Activated naive CD8-positive, alpha-beta T cell treated with anti-CD3 and anti-CD28 coated beads for 36 hours (primary cell): ENCODE measurements around the gene KMT5C. TPM values are rescaled to one million over a fixed set of nuclear protein-coding genes. Genes with fewer than 3 reads are reported as not detected.
"Not testable (repeated sequence)": the region's sequence is repeated elsewhere in the genome, so short reads cannot be mapped to it uniquely, and the experiment has no call there.

Source experiments
- DNase-seq: peaks from one replicate; pipeline ENCODE4 v3.0.0; 2021
- H3K27ac Mint-ChIP-seq: one replicate; pipeline ENCODE4 v1.8.0; 2022; ENCODE audit warnings: mild to moderate bottlenecking, moderate library complexity, mixed read lengths
- H3K27me3 Mint-ChIP-seq: one replicate; pipeline ENCODE4 v1.8.0; 2022; ENCODE audit warnings: mild to moderate bottlenecking, mixed read lengths
- H3K36me3 Mint-ChIP-seq: one replicate; pipeline ENCODE4 v1.8.0; 2021; ENCODE audit warnings: mild to moderate bottlenecking, mixed read lengths
- H3K4me1 Mint-ChIP-seq: one replicate; pipeline ENCODE4 v1.8.0; 2021; ENCODE audit warnings: mixed read lengths
- H3K4me3 Mint-ChIP-seq: one replicate; pipeline ENCODE4 v1.8.0; 2022; ENCODE audit warnings: mild to moderate bottlenecking, moderate library complexity, mixed read lengths
- H3K9me3 Mint-ChIP-seq: one replicate; pipeline ENCODE4 v1.8.0; 2022; ENCODE audit warnings: mixed read lengths
- total RNA-seq, 2 experiments: library from RNA; stranded (reverse); gene quantifications; one replicate each; pipeline ENCODE4 v1.2.3, GENCODE V29; 2021

The KMT5C gene
- total RNA-seq, 2 experiments from 2014 or later = 14.9 to 15.4 TPM

DNA sequence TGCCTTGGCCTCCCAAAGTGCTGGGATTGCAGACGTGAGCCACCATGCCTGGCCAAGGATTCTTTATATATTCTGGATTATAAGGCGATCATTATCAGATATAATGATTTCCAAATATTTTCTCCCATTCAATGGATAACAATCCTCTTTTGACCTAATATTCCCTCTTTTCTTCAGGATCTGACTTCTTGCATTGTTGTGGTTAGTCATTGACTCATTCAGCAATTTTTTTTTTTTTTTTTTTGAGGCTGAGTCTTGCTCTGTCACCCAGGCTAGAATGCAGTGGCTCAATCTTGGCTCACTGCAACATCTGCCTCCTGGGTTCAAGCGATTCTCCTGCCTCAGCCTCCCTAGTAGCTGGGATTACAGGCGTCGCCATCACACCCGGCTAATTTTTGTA lies 9.9 kb upstream of the KMT5C start:
- H3K36me3 Mint-ChIP-seq, H3K4me3 Mint-ChIP-seq, H3K9me3 Mint-ChIP-seq, H3K4me1 Mint-ChIP-seq, DNase-seq, H3K27ac Mint-ChIP-seq: not testable (repeated sequence)
- peaks cover 23% of the 10 kb centered on the region for H3K27me3 Mint-ChIP-seq

DNA sequence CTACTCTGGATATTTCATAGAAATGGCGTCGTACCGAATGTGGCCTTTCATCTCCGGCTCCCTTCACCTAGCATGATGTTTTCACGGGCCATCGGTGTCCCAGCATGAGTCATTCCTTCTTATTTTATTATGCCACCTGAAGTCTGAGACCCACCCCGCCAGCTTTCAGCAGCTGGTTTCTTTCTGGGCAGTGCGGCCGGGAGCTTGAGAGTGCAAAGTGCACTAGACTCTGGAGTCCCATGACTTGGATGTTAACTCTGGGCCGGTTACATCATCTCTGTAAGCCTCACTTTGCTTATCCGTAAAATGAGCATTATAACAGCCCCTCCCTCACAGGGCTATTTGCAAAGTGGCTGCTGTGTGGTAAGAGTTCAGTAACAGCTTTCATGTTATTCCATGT lies 5.8 kb upstream of the KMT5C start:
- no peak overlapping the region for H3K4me3 Mint-ChIP-seq
- H3K27me3 Mint-ChIP-seq = peaks cover 20% of the 10 kb centered on the region
- H3K36me3 Mint-ChIP-seq = no peaks in the 10 kb centered on the region
- H3K27ac Mint-ChIP-seq = no peak overlapping the region
- H3K4me1 Mint-ChIP-seq = peaks cover 5% of the 10 kb centered on the region
- DNase-seq = no peak
- no peaks in the 10 kb centered on the region for H3K9me3 Mint-ChIP-seq

DNA sequence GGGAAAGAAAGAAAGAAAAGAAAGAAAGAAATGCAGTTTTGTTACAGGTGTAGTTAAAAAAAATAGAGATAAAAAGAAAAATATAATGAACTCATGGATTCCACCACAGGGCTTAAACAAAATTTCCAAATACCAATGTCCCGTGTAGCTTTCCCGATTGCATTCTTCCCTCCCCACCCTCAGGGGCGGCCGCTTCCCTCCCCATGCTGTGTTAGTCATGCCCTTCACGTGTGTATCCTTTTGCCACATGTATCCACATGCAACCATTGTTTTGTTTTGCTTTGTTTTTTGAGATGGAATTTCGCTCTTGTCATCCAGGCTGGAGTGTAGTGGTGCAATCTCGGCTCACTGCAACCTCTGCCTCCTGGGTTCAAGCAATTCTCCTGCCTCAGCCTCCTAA lies 3.6 kb upstream of the KMT5C start:
- H3K27me3 Mint-ChIP-seq = peaks cover 16% of the 10 kb centered on the region
- no peaks in the 10 kb centered on the region for H3K9me3 Mint-ChIP-seq
- peaks cover 7% of the 10 kb centered on the region for H3K4me1 Mint-ChIP-seq
- no peak overlapping the region for H3K27ac Mint-ChIP-seq
- H3K4me3 Mint-ChIP-seq = no peak overlapping the region
- H3K36me3 Mint-ChIP-seq = no peaks in the 10 kb centered on the region
- DNase-seq = no peak

DNA sequence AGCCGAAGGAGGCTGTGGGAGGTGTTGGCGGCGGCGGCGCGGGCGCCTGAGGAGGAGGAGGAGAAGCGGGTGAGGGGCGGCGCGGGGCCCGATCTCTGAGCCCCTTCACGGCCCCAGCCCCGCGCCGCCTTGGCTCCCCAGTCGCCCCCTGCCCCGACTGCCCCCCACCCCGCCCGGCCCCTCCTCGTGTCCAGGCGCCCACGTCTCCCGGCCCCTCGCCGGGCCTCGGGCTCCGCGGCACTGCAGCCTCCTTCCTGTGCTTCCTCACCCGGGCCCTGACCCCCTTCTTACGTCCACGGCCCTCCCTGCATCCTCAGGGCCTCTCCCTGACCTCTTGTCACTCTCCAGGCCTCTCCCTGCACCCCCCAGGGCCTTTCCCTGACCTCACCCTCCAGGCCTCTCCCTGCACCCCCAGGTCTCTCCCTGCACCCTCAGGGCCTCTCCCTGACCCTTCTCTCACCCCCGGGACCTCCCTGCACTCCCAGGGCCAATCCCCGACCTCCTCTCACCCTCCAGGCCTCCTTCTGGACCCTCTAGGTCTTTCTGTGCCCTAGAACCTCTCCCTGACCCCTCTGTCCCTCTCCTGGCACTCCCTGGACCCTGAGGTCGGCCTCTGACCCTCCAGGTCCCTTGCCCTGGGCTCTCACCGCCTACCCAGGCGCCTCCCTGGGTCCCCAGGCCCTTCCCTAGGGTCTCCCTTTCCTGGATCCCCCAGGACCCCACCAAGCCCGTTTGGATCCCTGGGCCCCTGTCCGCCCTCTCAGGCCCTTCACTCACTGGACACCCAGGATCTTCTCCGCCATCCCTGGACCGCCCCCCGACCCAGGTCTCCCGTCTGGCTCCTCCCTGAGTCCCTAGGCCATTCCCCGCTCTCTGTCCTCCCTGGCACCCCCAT lies 460 bp downstream of the KMT5C start:
- H3K27me3 Mint-ChIP-seq = peaks cover 3% of the 10 kb centered on the region
- peak overlapping the region; percentile 90 for H3K27ac Mint-ChIP-seq
- no peak for DNase-seq
- H3K36me3 Mint-ChIP-seq = peaks cover 6% of the 10 kb centered on the region
- peaks cover 12% of the 10 kb centered on the region for H3K4me1 Mint-ChIP-seq
- peak overlapping the region; percentile 89 for H3K4me3 Mint-ChIP-seq
- no peaks in the 10 kb centered on the region for H3K9me3 Mint-ChIP-seq

DNA sequence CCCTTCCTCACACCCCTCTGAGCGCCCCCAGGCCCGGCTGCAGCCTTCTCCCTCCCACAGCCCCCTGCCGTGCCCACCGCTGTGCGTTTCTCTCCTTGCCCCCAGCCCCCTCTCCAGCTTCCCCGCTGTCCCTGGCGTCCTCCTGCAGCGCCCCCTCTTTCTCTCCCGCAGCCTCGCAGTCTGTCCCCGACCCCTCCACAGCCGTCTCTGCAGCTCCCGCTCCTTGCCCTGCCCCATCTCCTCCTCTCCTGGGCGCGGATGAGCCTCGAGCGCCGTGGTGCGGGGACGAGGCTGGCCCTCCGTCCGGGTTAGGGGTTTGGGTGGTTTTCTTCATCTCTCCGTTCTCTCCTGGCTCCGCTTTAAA lies 1.1 kb downstream of the KMT5C start:
- Mint-ChIP-seq H3K36me3 (peaks cover 6% of the 10 kb centered on the region), H3K9me3 (no peaks in the 10 kb centered on the region), H3K4me1 (peaks cover 12% of the 10 kb centered on the region), H3K27ac (peak overlapping the region; percentile 88), H3K27me3 (peaks cover 3% of the 10 kb centered on the region), H3K4me3 (peak overlapping the region; percentile 89)
- DNase-seq = peak; percentile 40

DNA sequence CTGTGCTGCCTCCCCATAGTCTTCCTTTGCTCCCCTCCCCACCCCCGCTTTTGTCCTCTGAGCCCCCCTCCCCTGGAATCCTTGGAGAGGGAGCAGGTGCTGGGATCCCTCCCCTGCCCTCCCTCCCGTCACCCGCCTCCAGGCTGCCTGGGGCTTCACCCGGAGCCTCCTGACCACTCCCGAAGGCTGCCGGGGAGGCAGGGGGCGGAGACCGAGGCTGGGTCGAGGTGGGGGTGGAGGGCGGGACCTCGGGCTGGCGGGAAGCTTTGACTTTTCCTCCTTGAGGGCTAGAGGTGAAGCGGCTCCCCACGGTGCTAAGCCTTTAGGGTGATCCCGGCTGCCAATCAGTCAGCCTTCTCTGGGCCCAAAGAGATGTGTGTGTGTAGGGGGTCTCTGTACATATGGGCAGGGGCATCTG lies 1.5 kb downstream of the KMT5C start:
- Mint-ChIP-seq H3K9me3 (no peaks in the 10 kb centered on the region), H3K4me3 (peak overlapping the region; percentile 89), H3K27ac (peak overlapping the region; percentile 88), H3K4me1 (peaks cover 12% of the 10 kb centered on the region), H3K27me3 (peaks cover 3% of the 10 kb centered on the region), H3K36me3 (peaks cover 6% of the 10 kb centered on the region)
- peak; percentile 76 for DNase-seq

DNA sequence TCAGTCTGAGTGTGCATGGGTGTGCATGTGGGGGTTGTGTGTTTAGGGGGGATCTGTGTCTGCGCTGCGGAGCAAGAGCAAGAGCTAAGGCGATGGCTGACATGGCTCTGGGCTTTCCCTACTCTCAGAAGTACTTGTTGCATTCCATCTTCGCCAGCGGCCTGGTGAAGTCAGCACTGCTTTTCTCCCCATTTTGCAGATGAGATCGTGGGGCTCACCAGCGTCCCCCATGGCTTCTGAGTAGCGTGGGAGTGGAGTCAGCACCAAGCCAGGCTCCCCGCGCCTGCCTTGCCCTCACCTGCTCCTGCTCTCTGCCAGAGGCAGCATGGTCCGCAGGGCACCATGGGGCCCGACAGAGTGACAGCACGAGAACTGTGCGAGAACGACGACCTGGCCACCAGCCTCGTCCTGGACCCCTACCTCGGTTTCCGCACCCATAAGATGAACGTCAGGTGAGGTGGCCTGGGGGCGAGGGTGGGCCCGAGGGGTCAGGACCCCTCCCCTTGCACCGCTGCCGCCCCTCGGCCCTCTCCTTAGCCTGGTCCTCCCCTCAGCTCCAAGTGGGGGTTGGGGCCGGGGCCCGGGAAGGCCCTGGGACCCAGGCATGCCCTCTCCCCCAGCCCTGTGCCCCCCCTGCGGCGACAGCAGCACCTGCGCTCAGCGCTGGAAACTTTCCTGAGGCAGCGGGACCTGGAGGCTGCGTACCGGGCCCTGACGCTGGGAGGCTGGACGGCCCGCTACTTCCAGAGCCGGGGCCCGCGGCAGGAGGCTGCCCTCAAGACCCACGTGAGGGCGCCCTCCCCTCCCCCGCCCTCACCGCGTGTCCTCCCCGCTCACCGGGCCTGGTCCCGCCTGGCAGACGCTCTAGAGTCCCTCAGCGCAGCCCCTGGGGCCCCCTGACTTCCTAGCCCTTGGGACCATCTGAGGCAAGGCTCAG lies 2.2 kb downstream of the KMT5C start:
- no peaks in the 10 kb centered on the region for H3K9me3 Mint-ChIP-seq
- H3K27me3 Mint-ChIP-seq = peaks cover 3% of the 10 kb centered on the region
- no peak for DNase-seq
- H3K4me3 Mint-ChIP-seq = peak overlapping the region; percentile 75
- H3K27ac Mint-ChIP-seq = no peak overlapping the region
- peaks cover 12% of the 10 kb centered on the region for H3K4me1 Mint-ChIP-seq
- H3K36me3 Mint-ChIP-seq = peaks cover 6% of the 10 kb centered on the region

DNA sequence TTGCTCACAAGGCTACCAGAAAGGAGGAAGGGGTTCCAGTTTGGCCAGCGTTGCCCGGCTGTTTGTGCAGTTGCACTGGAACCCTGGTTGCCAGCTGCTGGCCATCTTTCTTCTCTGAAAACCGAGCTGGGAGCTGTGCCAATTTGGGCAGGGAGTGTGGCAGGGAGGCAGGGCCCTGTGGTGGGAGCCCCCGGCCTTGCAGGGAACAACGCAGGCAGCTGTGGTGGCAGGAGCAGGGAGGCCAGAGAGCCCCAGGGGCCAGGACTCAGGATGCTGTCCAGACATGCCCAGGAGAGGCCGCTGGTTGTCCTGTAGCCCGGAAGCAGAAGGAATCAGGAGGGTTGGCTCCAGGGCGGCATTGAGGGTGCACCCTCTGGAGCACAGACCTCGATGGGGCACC lies 4.8 kb downstream of the KMT5C start:
- H3K4me3 Mint-ChIP-seq = no peak overlapping the region
- H3K27ac Mint-ChIP-seq = no peak overlapping the region
- H3K27me3 Mint-ChIP-seq = peaks cover 3% of the 10 kb centered on the region
- no peaks in the 10 kb centered on the region for H3K9me3 Mint-ChIP-seq
- H3K4me1 Mint-ChIP-seq = peaks cover 5% of the 10 kb centered on the region
- H3K36me3 Mint-ChIP-seq = peaks cover 6% of the 10 kb centered on the region
- no peak for DNase-seq

DNA sequence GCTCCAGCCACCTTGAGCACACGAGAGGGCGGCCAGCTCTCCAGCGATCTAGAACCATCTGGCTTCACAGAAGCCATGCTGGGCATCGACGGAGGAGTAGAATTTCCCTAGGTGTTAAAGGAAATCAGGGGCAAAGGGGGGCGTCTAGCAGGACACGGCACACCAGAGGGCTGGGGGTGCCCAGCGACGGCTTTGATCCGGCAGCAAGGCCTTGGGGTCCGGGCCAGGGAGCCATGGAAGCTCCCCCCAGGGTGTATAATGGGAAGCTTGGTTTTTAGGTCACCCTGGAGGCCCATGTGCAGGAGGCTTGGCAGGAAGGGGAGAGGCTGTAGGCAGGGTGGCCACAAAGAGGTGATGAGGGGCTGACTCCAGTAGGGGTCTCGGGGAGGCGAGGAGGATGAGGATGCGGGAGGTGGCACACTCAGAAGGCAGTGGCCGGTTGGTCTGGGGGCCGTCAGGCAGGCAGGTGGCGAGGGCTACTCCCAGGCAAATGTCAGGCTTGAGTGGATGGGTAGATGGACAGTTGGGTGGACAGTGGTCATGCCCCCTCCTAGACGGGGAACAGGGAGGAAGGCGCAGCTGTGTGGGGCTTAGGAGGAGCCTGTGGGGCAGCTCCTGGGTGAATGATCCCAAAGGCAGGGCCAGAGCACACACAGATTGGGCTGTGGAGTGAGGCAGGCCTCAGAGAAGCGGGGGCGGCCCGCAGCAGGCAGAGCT lies 5.6 kb downstream of the KMT5C start:
- no peak for DNase-seq
- H3K4me1 Mint-ChIP-seq = peaks cover 5% of the 10 kb centered on the region
- peaks cover 6% of the 10 kb centered on the region for H3K36me3 Mint-ChIP-seq
- H3K27ac Mint-ChIP-seq = no peak overlapping the region
- peaks cover 3% of the 10 kb centered on the region for H3K27me3 Mint-ChIP-seq
- H3K9me3 Mint-ChIP-seq = no peaks in the 10 kb centered on the region
- H3K4me3 Mint-ChIP-seq = no peak overlapping the region

DNA sequence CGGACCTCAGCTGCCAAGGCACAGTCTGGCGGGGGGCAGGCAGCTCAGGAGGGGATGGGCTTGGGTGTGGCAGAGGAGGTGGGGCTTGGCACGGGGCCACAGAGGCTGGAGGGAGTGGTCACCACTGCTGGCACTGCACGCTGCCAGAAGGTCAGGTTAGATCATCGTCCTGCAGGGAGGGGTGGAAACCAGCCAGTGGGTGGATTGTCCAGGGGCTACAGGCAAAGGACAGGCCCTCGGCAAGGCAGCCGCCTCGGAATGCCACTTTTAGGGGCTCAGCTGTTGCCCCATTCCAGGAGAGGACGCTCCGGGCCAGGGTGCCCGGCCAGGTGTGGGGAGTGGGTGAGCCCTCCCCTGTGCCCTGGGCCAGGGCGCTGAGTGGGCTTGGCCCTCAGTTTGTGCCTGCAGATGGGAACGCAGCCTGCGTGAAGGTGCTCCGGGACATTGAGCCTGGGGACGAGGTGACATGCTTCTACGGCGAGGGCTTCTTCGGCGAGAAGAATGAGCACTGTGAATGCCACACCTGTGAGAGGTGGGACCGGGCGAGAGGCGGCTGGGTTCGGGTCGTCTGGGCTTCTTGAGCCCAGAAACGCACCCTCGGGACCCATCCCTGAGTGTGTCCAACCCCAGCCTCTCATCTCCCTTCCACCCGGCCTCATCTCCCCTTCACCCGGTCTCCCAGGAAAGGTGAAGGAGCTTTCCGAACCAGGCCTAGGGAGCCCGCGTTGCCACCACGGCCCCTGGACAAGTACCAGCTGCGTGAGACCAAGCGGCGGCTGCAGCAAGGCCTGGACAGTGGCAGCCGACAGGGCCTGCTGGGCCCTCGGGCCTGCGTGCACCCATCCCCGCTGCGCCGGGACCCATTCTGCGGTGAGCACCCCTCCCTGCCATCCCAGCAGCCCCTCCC lies 6.4 kb downstream of the KMT5C start:
- H3K27ac Mint-ChIP-seq = no peak overlapping the region
- DNase-seq = no peak
- no peak overlapping the region for H3K4me3 Mint-ChIP-seq
- peaks cover 6% of the 10 kb centered on the region for H3K36me3 Mint-ChIP-seq
- peaks cover 5% of the 10 kb centered on the region for H3K27me3 Mint-ChIP-seq
- peaks cover 5% of the 10 kb centered on the region for H3K4me1 Mint-ChIP-seq
- H3K9me3 Mint-ChIP-seq = no peaks in the 10 kb centered on the region

DNA sequence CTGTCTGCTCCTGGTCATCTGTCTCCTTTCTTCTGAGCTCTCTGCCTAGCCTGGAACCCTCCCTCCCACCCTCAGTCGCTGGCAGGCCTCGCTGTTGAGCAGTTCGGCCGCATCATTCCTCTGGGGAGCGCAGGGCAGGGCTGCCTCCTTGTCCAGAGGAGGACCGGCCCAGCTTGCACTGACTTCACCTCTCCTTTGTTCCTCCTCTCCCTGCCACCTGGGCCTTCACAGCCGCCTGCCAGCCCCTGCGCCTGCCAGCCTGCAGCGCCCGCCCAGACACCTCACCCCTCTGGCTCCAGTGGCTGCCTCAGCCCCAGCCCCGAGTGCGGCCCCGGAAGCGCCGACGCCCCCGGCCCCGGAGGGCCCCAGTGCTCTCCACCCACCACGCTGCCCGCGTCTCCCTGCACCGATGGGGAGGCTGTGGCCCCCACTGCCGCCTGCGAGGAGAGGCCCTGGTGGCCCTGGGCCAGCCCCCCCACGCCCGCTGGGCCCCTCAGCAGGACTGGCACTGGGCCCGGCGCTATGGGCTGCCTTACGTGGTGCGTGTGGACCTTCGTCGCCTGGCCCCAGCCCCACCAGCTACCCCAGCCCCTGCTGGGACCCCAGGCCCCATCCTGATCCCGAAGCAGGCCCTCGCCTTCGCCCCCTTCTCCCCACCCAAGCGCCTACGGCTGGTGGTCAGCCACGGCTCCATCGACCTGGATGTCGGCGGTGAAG lies 7.2 kb downstream of the KMT5C start:
- H3K4me1 Mint-ChIP-seq = no peaks in the 10 kb centered on the region
- peaks cover 13% of the 10 kb centered on the region for H3K27me3 Mint-ChIP-seq
- no peak for DNase-seq
- no peaks in the 10 kb centered on the region for H3K9me3 Mint-ChIP-seq
- H3K36me3 Mint-ChIP-seq = peaks cover 4% of the 10 kb centered on the region
- H3K4me3 Mint-ChIP-seq = no peak overlapping the region
- H3K27ac Mint-ChIP-seq = no peak overlapping the region

DNA sequence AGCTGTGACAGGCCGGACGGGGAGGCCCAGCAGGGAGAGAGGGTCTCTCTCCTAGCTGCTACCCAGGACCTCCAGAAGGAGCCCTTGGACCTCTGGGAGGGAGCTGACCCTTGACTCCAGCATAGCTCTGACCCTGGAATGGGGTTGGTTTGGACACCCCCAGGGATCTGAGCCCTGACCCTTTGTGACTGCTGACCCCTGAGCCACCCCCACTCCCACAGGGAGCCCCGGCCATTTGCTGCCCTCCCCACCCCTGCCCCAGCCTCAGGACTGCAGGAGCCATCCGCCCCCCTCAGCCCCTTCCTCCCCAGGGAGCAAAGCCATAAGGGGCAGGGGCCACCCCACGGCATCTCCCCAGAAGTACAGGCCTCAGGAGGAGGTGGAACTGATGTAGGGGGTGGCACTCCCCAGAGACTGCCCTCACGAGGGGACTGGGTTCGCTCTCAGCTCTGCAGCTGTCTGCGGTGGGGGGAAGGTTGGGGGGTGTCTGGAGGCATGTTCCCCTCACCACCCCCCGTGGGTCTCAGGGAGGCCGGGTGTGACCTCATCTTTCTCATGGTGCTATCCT lies 7.8 kb downstream of the KMT5C start:
- Mint-ChIP-seq H3K9me3 (no peaks in the 10 kb centered on the region), H3K27ac (no peak overlapping the region), H3K36me3 (peaks cover 4% of the 10 kb centered on the region), H3K27me3 (peaks cover 20% of the 10 kb centered on the region), H3K4me3 (no peak overlapping the region), H3K4me1 (peaks cover 2% of the 10 kb centered on the region)
- DNase-seq = no peak

DNA sequence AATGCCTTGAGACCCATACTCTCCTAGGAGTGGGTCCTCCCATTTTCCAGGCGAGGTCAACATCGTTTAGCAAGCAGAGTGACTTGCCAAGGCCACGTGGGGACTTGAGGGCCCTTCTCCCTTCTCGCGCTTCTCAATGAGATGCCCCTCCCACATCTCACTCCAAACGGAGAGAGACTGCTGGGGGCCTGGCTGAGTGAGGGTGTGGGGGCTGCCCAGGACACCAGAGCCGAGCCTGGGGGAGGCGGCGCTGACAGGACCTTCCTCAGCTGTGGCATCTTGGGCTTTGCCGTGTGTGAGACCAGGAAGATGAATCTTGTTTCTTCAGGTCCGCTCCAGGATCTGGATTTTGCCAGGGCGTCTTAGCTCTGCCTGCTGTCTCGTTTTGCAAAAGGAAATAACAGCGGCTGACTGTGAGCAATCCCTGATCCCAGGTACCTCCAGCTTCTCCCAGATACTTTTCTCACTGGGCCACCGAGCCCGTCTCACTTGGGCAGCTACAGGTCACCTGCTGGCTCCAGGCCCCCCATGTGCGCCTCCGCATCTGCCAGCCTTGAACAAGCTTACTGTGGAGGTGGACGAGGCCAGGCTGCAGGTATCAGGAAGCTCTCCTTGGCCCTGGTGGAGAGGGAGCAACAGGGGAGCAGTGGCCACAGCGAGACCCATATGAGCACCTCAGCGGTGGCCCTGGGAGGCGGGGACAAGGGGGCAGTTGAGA lies 8.8 kb downstream of the KMT5C start:
- H3K4me1 Mint-ChIP-seq = peaks cover 11% of the 10 kb centered on the region
- no peak overlapping the region for H3K4me3 Mint-ChIP-seq
- H3K9me3 Mint-ChIP-seq = no peaks in the 10 kb centered on the region
- DNase-seq = no peak
- H3K36me3 Mint-ChIP-seq = no peaks in the 10 kb centered on the region
- no peak overlapping the region for H3K27ac Mint-ChIP-seq
- peaks cover 29% of the 10 kb centered on the region for H3K27me3 Mint-ChIP-seq
